HFFc6 (cell line): Measurements from ENCODE around the gene F8. TPM values are rescaled to one million over a fixed set of nuclear protein-coding genes. Genes with fewer than 3 reads are reported as not detected.
A peak's percentile ranks its signal among the peaks of the same experiment; 100 is the strongest.
"Not testable (repeated sequence)": the region's sequence is repeated elsewhere in the genome, so short reads cannot be mapped to it uniquely, and the experiment has no call there.

ENCODE experiments used
- DNase-seq: peaks from one replicate; pipeline ENCODE4 v3.0.0-alpha.2; 2018
- H3K27ac Mint-ChIP-seq: 2 replicates; pipeline ENCODE4 v1.8.0; 2020; ENCODE audit warnings: mild to moderate bottlenecking, mixed read lengths
- H3K27me3 Mint-ChIP-seq: 2 replicates; pipeline ENCODE4 v1.8.0; 2021; ENCODE audit warnings: mild to moderate bottlenecking, moderate library complexity, mixed read lengths; ENCODE audit not compliant: insufficient read depth
- H3K36me3 Mint-ChIP-seq: 2 replicates; pipeline ENCODE4 v1.8.0; 2021; ENCODE audit warnings: low read depth, mixed read lengths
- H3K4me1 Mint-ChIP-seq: 2 replicates; pipeline ENCODE4 v1.8.0; 2020; ENCODE audit warnings: low read depth, mixed read lengths
- H3K4me3 Mint-ChIP-seq: 2 replicates; pipeline ENCODE4 v1.8.0; 2020; ENCODE audit warnings: mild to moderate bottlenecking, moderate library complexity, mixed read lengths
- H3K9me3 Mint-ChIP-seq: 2 replicates; pipeline ENCODE4 v1.8.0; 2020; ENCODE audit warnings: mild to moderate bottlenecking, mixed read lengths
- CTCF ChIP-seq: fragments of 200-600 bp; sonication (generic); IDR thresholded peaks from 2 replicates; pipeline ENCODE4 v1.5.0; 2021; ENCODE audit warnings: antibody characterized with exemption, mild to moderate bottlenecking
- total RNA-seq, 6 experiments: library from RNA; stranded (reverse); fragmentation: NEBNext Ultra II Directional; extraction: Animal tissue kit (Norgen Biotek cat#: 25700); gene quantifications; 2 replicates in 1 of 6; 3 replicates in 5 of 6; pipeline ENCODE4 v1.2.3, GENCODE V29; 2021

F8 gene
- total RNA-seq, 6 experiments from 2014 or later: 1.0 to 1.6 (median 1.4) TPM

GRCh38 chrX:155026727-155027508 is 4.4 kb upstream of the F8 start, which contains the start of gene FUNDC2:
TSS of gene FUNDC2 (plus strand) at chrX:155026844. CDS start at chrX:155026939, 95 bp downstream.
- Mint-ChIP-seq H3K9me3 (no peaks in the 10 kb centered on the region), H3K27me3 (no peaks in the 10 kb centered on the region; the same call in none of the 2 replicates), H3K36me3 (no peaks in the 10 kb centered on the region), H3K4me3 (peak within 1 kb of the TSS; percentile 90), H3K4me1 (peaks cover 12% of the 10 kb centered on the region), H3K27ac (peak within 1 kb of the TSS; percentile 95)
- peak; percentile 94 for DNase-seq
- no peak for TF ChIP-seq CTCF

- Mint-ChIP-seq H3K27ac (peak overlapping the region; percentile 89), H3K4me3 (peak overlapping the region; percentile 85), H3K9me3 (no peaks in the 10 kb centered on the region), H3K27me3 (no peaks in the 10 kb centered on the region; the same call in none of the 2 replicates), H3K4me1 (peaks cover 12% of the 10 kb centered on the region), H3K36me3 (no peaks in the 10 kb centered on the region)
- no peak for DNase-seq
- no peak for TF ChIP-seq CTCF
Measured at GRCh38 chrX:155026420-155026726, 3.9 kb upstream of the F8 start.

- H3K4me3 Mint-ChIP-seq: no peak overlapping the region
- no peak for TF ChIP-seq CTCF
- no peaks in the 10 kb centered on the region for H3K9me3 Mint-ChIP-seq
- H3K27me3 Mint-ChIP-seq: no peaks in the 10 kb centered on the region; the same call in none of the 2 replicates
- DNase-seq: no peak
- peaks cover 11% of the 10 kb centered on the region for H3K4me1 Mint-ChIP-seq
- no peaks in the 10 kb centered on the region for H3K36me3 Mint-ChIP-seq
- no peak overlapping the region for H3K27ac Mint-ChIP-seq
Measured at GRCh38 chrX:155023907-155024833, 1.6 kb upstream of the F8 start.

GRCh38 chrX:155020591-155020990 is 1.9 kb downstream of the F8 start:
- Mint-ChIP-seq H3K27me3 (peaks cover 3% of the 10 kb centered on the region), H3K27ac (no peak overlapping the region), H3K4me3 (no peak overlapping the region), H3K36me3 (no peaks in the 10 kb centered on the region), H3K4me1 (no peaks in the 10 kb centered on the region), H3K9me3 (no peaks in the 10 kb centered on the region)
- no peak for TF ChIP-seq CTCF
- DNase-seq: no peak

- no peaks in the 10 kb centered on the region for H3K9me3 Mint-ChIP-seq
- no peak overlapping the region for H3K27ac Mint-ChIP-seq
- no peak overlapping the region for H3K4me3 Mint-ChIP-seq
- H3K27me3 Mint-ChIP-seq: no peaks in the 10 kb centered on the region; the same call in 1 of the 2 replicates
- TF ChIP-seq CTCF: no peak
- H3K4me1 Mint-ChIP-seq: no peaks in the 10 kb centered on the region
- DNase-seq: no peak
- H3K36me3 Mint-ChIP-seq: no peaks in the 10 kb centered on the region
Measured at GRCh38 chrX:155009994-155010472, 12.5 kb downstream of the F8 start.

- not testable (repeated sequence) for H3K4me3 Mint-ChIP-seq
Measured at GRCh38 chrX:155008578-155008977, 13.9 kb downstream of the F8 start.

GRCh38 chrX:155006913-155007671 is 15.4 kb downstream of the F8 start:
- not testable (repeated sequence) for H3K4me3 Mint-ChIP-seq, H3K36me3 Mint-ChIP-seq, H3K27ac Mint-ChIP-seq, DNase-seq, H3K4me1 Mint-ChIP-seq, H3K27me3 Mint-ChIP-seq, H3K9me3 Mint-ChIP-seq

More at GRCh38 chrX:155008578-155008977, 13.9 kb downstream of the F8 start:
- not testable (repeated sequence) for H3K27me3 Mint-ChIP-seq, H3K4me1 Mint-ChIP-seq, H3K9me3 Mint-ChIP-seq, H3K36me3 Mint-ChIP-seq, DNase-seq, H3K27ac Mint-ChIP-seq

- not testable (repeated sequence) for H3K4me1 Mint-ChIP-seq, H3K27ac Mint-ChIP-seq, H3K27me3 Mint-ChIP-seq, H3K9me3 Mint-ChIP-seq, H3K4me3 Mint-ChIP-seq, DNase-seq, H3K36me3 Mint-ChIP-seq
Measured at GRCh38 chrX:155006379-155006778, 16.1 kb downstream of the F8 start.
